Breast epithelium (tissue), 4 donors: ENCODE results near the gene GP1BB. TPM values are rescaled to one million over a fixed set of nuclear protein-coding genes. Genes with fewer than 3 reads are reported as not detected.
A peak's percentile ranks its signal among the peaks of the same experiment; 100 is the strongest.

ENCODE experiments used
- DNase-seq, 2 donors: peaks; one replicate each; pipeline ENCODE4 v3.0.0-alpha.2; 2019; ENCODE audit warnings: low spot score in 2 of 2
- H3K27ac ChIP-seq, 2 donors: fragments of 200-600 bp; sonication (generic) in 1 of 2; one replicate each; pipeline ENCODE4 v1.5.1; 2016 to 2019; ENCODE audit warnings: mild to moderate bottlenecking in 1 of 2
- H3K27me3 ChIP-seq, 2 donors: fragments of 200-600 bp; sonication (generic) in 1 of 2; one replicate each; pipeline versions ENCODE4 v1.5.1 to v1.6.0; 2017 to 2019; ENCODE audit warnings: control low read depth in 1 of 2, mild to moderate bottlenecking in 1 of 2
- H3K36me3 ChIP-seq: fragments of 200-600 bp; one replicate; pipeline ENCODE4 v1.5.1; 2019
- H3K4me1 ChIP-seq, 2 donors: fragments of 200-600 bp; sonication (generic); one replicate each; pipeline ENCODE4 v1.5.1; 2016 to 2019; ENCODE audit warnings: control low read depth in 1 of 2
- H3K4me3 ChIP-seq, 3 donors: fragments of 200-600 bp; sonication (generic); 1 replicate in 2 of 3; 2 replicates in 1 of 3; pipeline ENCODE4 v1.5.1; 2016 to 2019; ENCODE audit warnings: mild to moderate bottlenecking in 3 of 3, moderate library complexity in 2 of 3
- H3K9me3 ChIP-seq, 2 donors: fragments of 200-600 bp; sonication (generic) in 1 of 2; one replicate each; pipeline ENCODE4 v1.5.1; 2016 to 2019; ENCODE audit warnings: control low read depth in 1 of 2
- CTCF ChIP-seq, 3 donors: fragments of 450-650 bp; IDR thresholded peaks; one replicate each; pipeline ENCODE4 v1.5.1; 2016 to 2017; ENCODE audit warnings: antibody characterized with exemption in 3 of 3, mild to moderate bottlenecking in 3 of 3, moderate library complexity in 3 of 3
- POLR2A ChIP-seq: fragments of 450-650 bp; IDR thresholded peaks from one replicate; pipeline ENCODE4 v1.6.1; 2016; ENCODE audit warnings: antibody characterized with exemption, mild to moderate bottlenecking, moderate library complexity
- POLR2AphosphoS5 ChIP-seq, 3 donors: sonication (generic); formaldehyde crosslinking; IDR thresholded peaks; one replicate each; pipeline ENCODE4 v1.6.1; 2017; ENCODE audit warnings: antibody characterized with exemption in 3 of 3
- intact Hi-C: fragments of 100-400 bp; cut with DNase I; formaldehyde crosslinking; loops from one replicate; pipeline ENCODE4 v1.15.1; 2023; ENCODE audit warnings: low total_unique reads
- total RNA-seq, 3 donors: library from RNA; depleted of rRNA; stranded (reverse); fragments of >200 nt; gene quantifications; one replicate each; pipeline ENCODE4 v1.1.0, GENCODE V29; 2016

Gene GP1BB
- total RNA-seq, 3 donors from 2014 or later, result 1.3 to 6.2 (median 2.9) TPM

GRCh38 chr22:19681863-19682245, 41.5 kb upstream of the GP1BB start:
- no peak overlapping the region for H3K27ac ChIP-seq
- no peaks in the 10 kb centered on the region for H3K9me3 ChIP-seq
- intact Hi-C loops, result no loop called here
- no peaks in the 10 kb centered on the region for H3K36me3 ChIP-seq
- no peak for TF ChIP-seq POLR2AphosphoS5 (IDR thresholded peaks at IDR 0.05)
- H3K27me3 ChIP-seq, result peaks cover 0 to 12% of the 10 kb centered on the region in 2 donors
- no peak for DNase-seq
- no peak overlapping the region for H3K4me3 ChIP-seq
- no peaks in the 10 kb centered on the region for H3K4me1 ChIP-seq

GRCh38 chr22:19686946-19687345, 36.4 kb upstream of the GP1BB start:
- DNase-seq, result no peak
- H3K36me3 ChIP-seq, result no peaks in the 10 kb centered on the region
- no peaks in the 10 kb centered on the region for H3K27me3 ChIP-seq
- H3K4me3 ChIP-seq, result no peak overlapping the region
- no peak for TF ChIP-seq POLR2AphosphoS5 (IDR thresholded peaks at IDR 0.05)
- TF ChIP-seq POLR2A, result no peak
- no peak for TF ChIP-seq CTCF (IDR thresholded peaks at IDR 0.05)
- H3K9me3 ChIP-seq, result no peaks in the 10 kb centered on the region
- intact Hi-C loops, result no loop called here
- no peak overlapping the region for H3K27ac ChIP-seq
- H3K4me1 ChIP-seq, result no peaks in the 10 kb centered on the region

GRCh38 chr22:19687561-19688300, 35.6 kb upstream of the GP1BB start:
- intact Hi-C loops, result no loop called here
- TF ChIP-seq CTCF (IDR thresholded peaks at IDR 0.05), result no peak
- TF ChIP-seq POLR2AphosphoS5 (IDR thresholded peaks at IDR 0.05), result no peak
- TF ChIP-seq POLR2A, result no peak
- Histone ChIP-seq H3K36me3 (no peaks in the 10 kb centered on the region), H3K9me3 (no peaks in the 10 kb centered on the region), H3K4me3 (no peak overlapping the region), H3K4me1 (no peaks in the 10 kb centered on the region), H3K27ac (no peak overlapping the region), H3K27me3 (no peaks in the 10 kb centered on the region)
- DNase-seq, result peak in 1 of 2 donors; percentile 50

- intact Hi-C loops, result no loop called here
- Histone ChIP-seq H3K4me3 (no peak overlapping the region), H3K27me3 (no peaks in the 10 kb centered on the region), H3K9me3 (no peaks in the 10 kb centered on the region), H3K27ac (no peak overlapping the region), H3K36me3 (no peaks in the 10 kb centered on the region), H3K4me1 (no peaks in the 10 kb centered on the region)
- peak in 1 of 2 donors; percentile 40 for DNase-seq
- no peak for TF ChIP-seq POLR2A
- no peak for TF ChIP-seq POLR2AphosphoS5 (IDR thresholded peaks at IDR 0.05)
- no peak for TF ChIP-seq CTCF (IDR thresholded peaks at IDR 0.05)
Observed at GRCh38 chr22:19688301-19689290, 34.7 kb upstream of the GP1BB start.

GRCh38 chr22:19689408-19689807, 33.9 kb upstream of the GP1BB start:
- intact Hi-C loops, result no loop called here
- Histone ChIP-seq H3K27me3 (no peaks in the 10 kb centered on the region), H3K36me3 (no peaks in the 10 kb centered on the region), H3K27ac (no peak overlapping the region), H3K4me1 (no peaks in the 10 kb centered on the region), H3K9me3 (no peaks in the 10 kb centered on the region), H3K4me3 (no peak overlapping the region)
- peak in 1 of 2 donors; percentile 43 for DNase-seq
- no peak for TF ChIP-seq CTCF (IDR thresholded peaks at IDR 0.05)
- TF ChIP-seq POLR2AphosphoS5 (IDR thresholded peaks at IDR 0.05), result no peak
- TF ChIP-seq POLR2A, result no peak
